Left ventricle myocardium inferior (tissue), 1 donor: ENCODE measurements around the gene KBTBD4. TPM values are rescaled to one million over a fixed set of nuclear protein-coding genes. Genes with fewer than 3 reads are reported as not detected.

ENCODE experiments used
- DNase-seq: peaks from one replicate; pipeline ENCODE4 v3.0.0-alpha.2; 2020
- H3K27ac ChIP-seq: fragments of 200-600 bp; replicated peaks from 2 replicates; pipeline ENCODE4 v1.8.0; 2021
- H3K27me3 ChIP-seq: fragments of 200-600 bp; 2 replicates; pipeline ENCODE4 v1.8.0; 2021; ENCODE audit warnings: low read depth
- H3K36me3 ChIP-seq: fragments of 200-600 bp; 2 replicates; pipeline ENCODE4 v1.8.0; 2021
- H3K4me1 ChIP-seq: fragments of 200-600 bp; 2 replicates; pipeline ENCODE4 v1.8.0; 2021
- H3K4me3 ChIP-seq: fragments of 200-600 bp; 2 replicates; pipeline ENCODE4 v1.8.0; 2021; ENCODE audit warnings: mild to moderate bottlenecking, moderate library complexity
- H3K9me3 ChIP-seq: fragments of 200-600 bp; replicated peaks from 2 replicates; pipeline ENCODE4 v1.8.0; 2021
- CTCF ChIP-seq: fragments of 200-600 bp; IDR thresholded peaks from 2 replicates; pipeline ENCODE4 v1.8.0; 2021; ENCODE audit warnings: antibody characterized with exemption, mild to moderate bottlenecking, borderline replicate concordance
- intact Hi-C: fragments of 100-400 bp; cut with micrococcal nuclease; formaldehyde crosslinking; loops from one replicate; pipeline ENCODE4 v1.11.0; 2022
- total RNA-seq: library from RNA; stranded (reverse); fragmentation: NEBNext Ultra II Directional; extraction: Animal tissue kit (Norgen Biotek cat#: 25700); gene quantifications from one replicate; pipeline ENCODE4 v1.2.1, GENCODE V29; 2021
- donor health status: DM: no; HTN: yes; CAD: no; lungs with severe emphysema.

KBTBD4 gene
- total RNA-seq, 1 donor from 2014 or later: 14.2 TPM

GRCh38 chr11:47587039-47587716 is 8.4 kb upstream of the KBTBD4 start:
- Histone ChIP-seq H3K4me1 (peaks cover 26% of the 10 kb centered on the region), H3K4me3 (no peak overlapping the region), H3K27ac (peak overlapping the region; percentile 12), H3K9me3 (no peaks in the 10 kb centered on the region), H3K36me3 (peaks cover 31% of the 10 kb centered on the region), H3K27me3 (peaks cover 35% of the 10 kb centered on the region)
- no peak for DNase-seq
- intact Hi-C loops: no loop called here
- TF ChIP-seq CTCF: no peak

DNA sequence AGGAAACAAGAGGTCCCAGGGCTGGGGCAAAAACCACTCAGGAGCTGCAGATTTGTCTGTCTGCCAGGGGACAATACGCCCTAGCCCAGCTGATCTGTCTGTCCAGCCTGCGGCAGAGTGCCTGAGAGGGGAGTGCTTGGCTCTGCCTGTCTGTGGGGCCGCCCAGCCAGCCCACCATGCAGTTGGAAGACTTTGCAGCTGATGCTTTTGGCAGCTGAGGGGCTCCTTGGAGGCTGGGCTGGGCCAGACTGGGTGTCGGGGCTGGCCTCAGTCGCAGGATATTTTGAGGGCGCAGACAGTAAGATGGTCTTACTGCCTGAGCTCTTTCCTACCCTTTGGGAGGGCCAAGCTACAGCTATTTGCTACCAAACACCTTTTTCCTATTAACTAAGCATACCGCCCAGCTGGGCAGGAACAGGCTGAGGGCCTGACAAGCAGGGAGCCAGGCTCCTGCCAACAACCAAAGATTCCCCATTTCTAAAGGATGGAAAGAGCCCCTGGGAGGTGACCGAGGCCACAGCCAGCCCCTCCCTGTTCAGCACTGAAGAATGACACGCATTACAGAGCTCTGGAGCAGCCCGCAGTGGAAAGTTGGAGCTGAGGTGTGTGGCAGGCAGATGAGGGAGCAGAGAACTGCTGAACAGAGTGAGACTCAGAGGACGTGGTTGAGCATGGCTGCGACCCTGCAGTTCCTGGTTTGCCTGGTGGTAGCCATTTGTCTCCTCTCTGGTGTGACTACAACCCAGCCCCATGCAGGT is 7.5 kb upstream of the KBTBD4 start, which contains the start of gene FAM180B:
Gene FAM180B, plus strand, starts transcription at position 581 of the 758 bp plus-strand sequence. Its CDS starts 91 bp downstream, at position 672.
- H3K4me1 ChIP-seq: peaks cover 26% of the 10 kb centered on the region
- H3K27me3 ChIP-seq: peaks cover 26% of the 10 kb centered on the region
- H3K36me3 ChIP-seq: peaks cover 40% of the 10 kb centered on the region
- no peak within 1 kb of the TSS for H3K4me3 ChIP-seq
- peak; percentile 32 for DNase-seq
- TF ChIP-seq CTCF: no peak
- no peaks in the 10 kb centered on the region for H3K9me3 ChIP-seq
- intact Hi-C loops: no loop called here
- peak within 1 kb of the TSS; percentile 12 for H3K27ac ChIP-seq

DNA sequence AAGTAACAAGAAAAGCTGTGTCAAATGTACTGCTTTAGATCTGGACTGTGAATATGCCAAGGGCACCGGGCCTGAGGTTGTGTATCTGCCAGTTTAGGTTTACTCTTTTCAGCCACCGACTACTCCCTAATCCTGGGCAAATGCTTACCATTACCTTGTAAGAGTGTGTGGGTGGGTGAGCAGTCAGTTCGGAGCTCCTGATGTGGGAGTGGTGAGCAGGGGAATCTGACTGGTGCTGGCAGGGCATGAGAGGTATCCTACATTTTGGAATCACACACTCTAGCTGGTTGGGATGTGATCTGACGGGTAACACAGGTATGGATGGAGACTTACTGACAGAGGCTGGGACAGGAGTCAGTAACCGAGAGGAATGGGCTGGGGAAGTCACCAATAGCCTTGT is 5.1 kb upstream of the KBTBD4 start:
- H3K27ac ChIP-seq: no peak overlapping the region
- no peak for TF ChIP-seq CTCF
- peaks cover 42% of the 10 kb centered on the region for H3K4me1 ChIP-seq
- DNase-seq: no peak
- H3K9me3 ChIP-seq: no peaks in the 10 kb centered on the region
- H3K36me3 ChIP-seq: peaks cover 53% of the 10 kb centered on the region
- intact Hi-C loops: no loop called here
- peaks cover 1% of the 10 kb centered on the region for H3K27me3 ChIP-seq
- no peak overlapping the region for H3K4me3 ChIP-seq

DNA sequence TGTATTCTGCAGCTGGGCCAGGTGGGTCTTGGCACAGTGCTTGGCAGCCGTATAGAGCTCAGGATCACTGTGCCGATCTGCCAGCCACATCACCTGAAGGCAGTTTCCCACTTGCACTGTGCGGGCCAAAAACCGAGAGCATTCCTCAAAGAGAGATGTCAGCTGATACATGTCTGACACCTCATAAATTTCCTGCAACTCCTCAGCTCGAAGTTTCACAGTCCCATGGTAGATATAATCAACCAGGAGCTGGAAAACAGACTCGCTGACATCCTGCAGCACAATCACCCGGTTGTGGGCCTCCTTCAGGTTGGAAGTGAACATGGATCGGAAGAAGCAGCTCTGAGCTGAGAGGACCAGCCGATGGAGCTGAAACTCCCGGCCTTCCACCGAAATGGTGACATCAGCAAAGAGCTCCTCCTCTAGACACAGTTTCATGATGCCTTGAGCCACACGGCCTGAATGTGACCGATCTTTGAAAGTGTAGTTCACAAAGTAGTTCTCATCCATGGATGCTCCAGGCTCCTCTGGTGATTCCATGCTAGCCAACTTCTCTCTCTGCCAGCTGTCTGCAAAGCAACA is 1.2 kb downstream of the KBTBD4 start:
- intact Hi-C loops: no loop called here

More for the DNA sequence above, 1.2 kb downstream of the KBTBD4 start:
- H3K36me3 ChIP-seq: peaks cover 67% of the 10 kb centered on the region
- no peaks in the 10 kb centered on the region for H3K27me3 ChIP-seq
- peaks cover 59% of the 10 kb centered on the region for H3K4me1 ChIP-seq
- TF ChIP-seq CTCF: no peak
- DNase-seq: no peak
- H3K9me3 ChIP-seq: no peaks in the 10 kb centered on the region
- H3K4me3 ChIP-seq: peak overlapping the region; percentile 100
- no peak overlapping the region for H3K27ac ChIP-seq
